Nephron (organoid): ENCODE data around the gene RBSN.

Source experiments
- H3K27ac Mint-ChIP-seq, 3 experiments: 2 replicates each; pipeline ENCODE4 v1.8.0; 2020; ENCODE audit warnings: mixed read lengths in 3 of 3, mild to moderate bottlenecking in 2 of 3, moderate library complexity in 1 of 3
- H3K27me3 Mint-ChIP-seq: 2 replicates; pipeline ENCODE4 v1.8.0; 2021; ENCODE audit warnings: low read depth, mild to moderate bottlenecking, moderate library complexity, mixed read lengths
- H3K36me3 Mint-ChIP-seq: 2 replicates; pipeline ENCODE4 v1.8.0; 2020; ENCODE audit warnings: low read depth, mixed read lengths
- H3K4me1 Mint-ChIP-seq: 2 replicates; pipeline ENCODE4 v1.8.0; 2020; ENCODE audit warnings: mixed read lengths
- H3K4me3 Mint-ChIP-seq, 3 experiments: 2 replicates each; pipeline ENCODE4 v1.8.0; 2020; ENCODE audit warnings: mild to moderate bottlenecking in 3 of 3, mixed read lengths in 3 of 3, moderate library complexity in 2 of 3
- H3K9me3 Mint-ChIP-seq: 2 replicates; pipeline ENCODE4 v1.8.0; 2020; ENCODE audit warnings: mixed read lengths
- CTCF ChIP-seq, 3 experiments: fragments of 200-600 bp; sonication (generic); IDR thresholded peaks; one replicate each; pipeline ENCODE4 v1.5.0; 2021; ENCODE audit warnings: antibody characterized with exemption in 3 of 3; ENCODE audit not compliant: unreplicated experiment in 3 of 3

Gene RBSN

GRCh38 chr3:15094187-15094875 is 4.6 kb downstream of the RBSN start:
- Mint-ChIP-seq H3K4me1 (peaks cover 23% of the 10 kb centered on the region), H3K4me3 (no peak overlapping the region), H3K36me3 (peaks cover 40% of the 10 kb centered on the region), H3K27ac (no peak overlapping the region), H3K27me3 (no peaks in the 10 kb centered on the region), H3K9me3 (no peaks in the 10 kb centered on the region)
- TF ChIP-seq CTCF (IDR thresholded peaks at IDR 0.05; ENCODE audit: unreplicated experiment in 3 of 3): no peak

- Mint-ChIP-seq H3K27ac (peak overlapping the region; percentile 13 to 74 (median 69)), H3K4me1 (peaks cover 10% of the 10 kb centered on the region), H3K9me3 (no peaks in the 10 kb centered on the region), H3K36me3 (peaks cover 40% of the 10 kb centered on the region), H3K27me3 (no peaks in the 10 kb centered on the region), H3K4me3 (no peak overlapping the region)
- TF ChIP-seq CTCF (IDR thresholded peaks at IDR 0.05; ENCODE audit: unreplicated experiment in 3 of 3): no peak
These were observed 6.3 kb downstream of the RBSN start for GRCh38 chr3:15092686-15093085.

- H3K27ac Mint-ChIP-seq: no peak overlapping the region
- H3K4me1 Mint-ChIP-seq: peaks cover 8% of the 10 kb centered on the region
- H3K27me3 Mint-ChIP-seq: no peaks in the 10 kb centered on the region
- peaks cover 48% of the 10 kb centered on the region for H3K36me3 Mint-ChIP-seq
- H3K4me3 Mint-ChIP-seq: no peak overlapping the region
- no peak for TF ChIP-seq CTCF (IDR thresholded peaks at IDR 0.05; ENCODE audit: unreplicated experiment in 3 of 3)
- H3K9me3 Mint-ChIP-seq: no peaks in the 10 kb centered on the region
These were observed 7.4 kb downstream of the RBSN start for GRCh38 chr3:15091575-15091974.

GRCh38 chr3:15089201-15089600 is 9.7 kb downstream of the RBSN start:
- Mint-ChIP-seq H3K4me3 (no peak overlapping the region), H3K9me3 (no peaks in the 10 kb centered on the region), H3K27me3 (no peaks in the 10 kb centered on the region), H3K4me1 (peaks cover 8% of the 10 kb centered on the region), H3K36me3 (peaks cover 54% of the 10 kb centered on the region), H3K27ac (no peak overlapping the region)
- no peak for TF ChIP-seq CTCF (IDR thresholded peaks at IDR 0.05; ENCODE audit: unreplicated experiment in 3 of 3)

GRCh38 chr3:15086699-15087098 is 12.2 kb downstream of the RBSN start:
- no peaks in the 10 kb centered on the region for H3K4me1 Mint-ChIP-seq
- no peaks in the 10 kb centered on the region for H3K27me3 Mint-ChIP-seq
- H3K9me3 Mint-ChIP-seq: no peaks in the 10 kb centered on the region
- TF ChIP-seq CTCF (IDR thresholded peaks at IDR 0.05; ENCODE audit: unreplicated experiment in 3 of 3): no peak
- H3K36me3 Mint-ChIP-seq: peaks cover 64% of the 10 kb centered on the region
- no peak overlapping the region for H3K27ac Mint-ChIP-seq
- H3K4me3 Mint-ChIP-seq: no peak overlapping the region

- no peak for TF ChIP-seq CTCF (IDR thresholded peaks at IDR 0.05; ENCODE audit: unreplicated experiment in 3 of 3)
- Mint-ChIP-seq H3K27ac (no peak overlapping the region), H3K27me3 (no peaks in the 10 kb centered on the region), H3K36me3 (peaks cover 68% of the 10 kb centered on the region), H3K4me1 (no peaks in the 10 kb centered on the region), H3K9me3 (no peaks in the 10 kb centered on the region), H3K4me3 (no peak overlapping the region)
These were observed 12.7 kb downstream of the RBSN start for GRCh38 chr3:15086263-15086662.
